ENCODE data around the gene SPPL2B. TPM values are rescaled to one million over a fixed set of nuclear protein-coding genes. Genes with fewer than 3 reads are reported as not detected.
A peak's percentile ranks its signal among the peaks of the same experiment; 100 is the strongest.

Gene SPPL2B
- total and polyA plus RNA-seq, 7 experiments from 2014 or later: 11.1 to 150 (median 112) TPM

- Mint-ChIP-seq H3K4me1 (peaks cover 7 to 23% (median 12%) of the 10 kb centered on the region in 7 donors), H3K36me3 (peaks cover 3 to 13% (median 5%) of the 10 kb centered on the region in 5 donors), H3K4me3 (no peak overlapping the region), H3K9me3 (no peaks in the 10 kb centered on the region), H3K27me3 (peaks cover 0 to 4% (median 0%) of the 10 kb centered on the region in 5 donors), H3K27ac (peak overlapping the region in 1 of 9 donors; percentile 26)
- no peaks in the 10 kb centered on the region for H3K9me3 ChIP-seq (ENCODE audit: control insufficient read depth in 2 of 3, low read length in 3 of 3)
- no peak overlapping the region for H3K27ac ChIP-seq (ENCODE audit: low read depth, low read length)
- no peak for DNase-seq
- ChIA-PET POLR2A (no interaction called here), CTCF (no interaction called here)
- no peak for ATAC-seq
- intact Hi-C loops (cut with micrococcal nuclease): no loop called here
- H3K27me3 ChIP-seq (ENCODE audit: control insufficient read depth in 2 of 2, insufficient read depth in 2 of 2, low read length in 2 of 2): no peaks in the 10 kb centered on the region
- peaks cover 1 to 3% of the 10 kb centered on the region in 2 donors for H3K4me1 ChIP-seq (ENCODE audit: control insufficient read depth in 2 of 2, insufficient read depth in 2 of 2, low read length in 2 of 2)
- no peak overlapping the region for H3K4me3 ChIP-seq (ENCODE audit: low read length)
- H3K36me3 ChIP-seq (ENCODE audit: control insufficient read depth in 2 of 3, insufficient read depth in 3 of 3, low read length in 3 of 3): peaks cover 0 to 3% (median 0%) of the 10 kb centered on the region in 3 experiments
Measured at GRCh38 chr19:2296141-2296540, 32.3 kb upstream of the SPPL2B start.

DNA sequence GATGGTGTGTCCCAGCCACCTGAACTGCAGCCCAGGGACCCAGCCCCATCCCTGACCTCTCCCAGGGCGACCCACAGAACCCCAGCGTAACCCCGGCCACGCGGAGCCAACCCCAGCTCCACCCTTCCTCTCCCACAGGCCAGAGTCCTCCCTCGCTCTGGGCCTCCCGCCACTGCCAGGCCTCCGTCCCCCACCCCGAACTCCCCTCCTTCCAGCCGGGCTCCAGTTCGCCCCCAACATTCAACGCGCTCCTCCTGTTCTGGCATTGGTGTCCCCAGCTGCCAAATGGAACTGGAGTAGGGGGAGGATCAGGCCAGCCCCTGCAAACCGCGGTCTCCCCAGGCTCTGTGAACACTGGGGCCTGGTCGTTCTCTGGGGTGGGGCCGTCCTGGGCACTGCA, 28.0 kb upstream of the SPPL2B start:
- ChIA-PET POLR2A (interaction anchor here (0.7 to 3.8 kb wide), 2 partner anchors 12 to 26 kb away, joined by 4 to 17 read pairs; no protein-coding TSS in a partner anchor), CTCF (interaction anchor here (0.6 kb wide), 1 partner anchor 145 kb away, joined by 3 read pairs; no protein-coding TSS in a partner anchor)
- Histone ChIP-seq H3K4me1 (ENCODE audit: control insufficient read depth in 2 of 2, insufficient read depth in 2 of 2, low read length in 2 of 2) (peaks cover 0 to 8% of the 10 kb centered on the region in 2 donors), H3K27ac (ENCODE audit: low read depth, low read length) (no peak overlapping the region), H3K36me3 (ENCODE audit: control insufficient read depth in 2 of 3, insufficient read depth in 3 of 3, low read length in 3 of 3) (no peaks in the 10 kb centered on the region), H3K4me3 (ENCODE audit: low read length) (no peak overlapping the region), H3K9me3 (ENCODE audit: control insufficient read depth in 2 of 3, low read length in 3 of 3) (no peaks in the 10 kb centered on the region), H3K27me3 (ENCODE audit: control insufficient read depth in 2 of 2, insufficient read depth in 2 of 2, low read length in 2 of 2) (no peaks in the 10 kb centered on the region)
- Mint-ChIP-seq H3K27me3 (peaks cover 0 to 39% (median 15%) of the 10 kb centered on the region in 5 donors), H3K9me3 (no peaks in the 10 kb centered on the region), H3K27ac (no peak overlapping the region), H3K36me3 (peaks cover 0 to 4% (median 0%) of the 10 kb centered on the region in 5 donors), H3K4me3 (no peak overlapping the region), H3K4me1 (peaks cover 6 to 16% (median 11%) of the 10 kb centered on the region in 7 donors)
- DNase-seq: no peak
- no peak for ATAC-seq
- intact Hi-C loops (cut with micrococcal nuclease): no loop called here

GRCh38 chr19:2302319-2303210, 25.9 kb upstream of the SPPL2B start:
- Histone ChIP-seq H3K4me1 (ENCODE audit: control insufficient read depth in 2 of 2, insufficient read depth in 2 of 2, low read length in 2 of 2) (peaks cover 0 to 8% of the 10 kb centered on the region in 2 donors), H3K27ac (ENCODE audit: low read depth, low read length) (no peak overlapping the region), H3K27me3 (ENCODE audit: control insufficient read depth in 2 of 2, insufficient read depth in 2 of 2, low read length in 2 of 2) (peaks cover 0 to 1% of the 10 kb centered on the region in 2 donors), H3K9me3 (ENCODE audit: control insufficient read depth in 2 of 3, low read length in 3 of 3) (no peaks in the 10 kb centered on the region), H3K4me3 (ENCODE audit: low read length) (no peak overlapping the region), H3K36me3 (ENCODE audit: control insufficient read depth in 2 of 3, insufficient read depth in 3 of 3, low read length in 3 of 3) (no peaks in the 10 kb centered on the region)
- POLR2A ChIA-PET: interaction anchor here (0.7 to 1.7 kb wide), 9 partner anchors 8 to 32 kb away, joined by 4 to 8 read pairs (median 4); partner anchors contain the start of genes LSM7 and SPPL2B
- H3K9me3 Mint-ChIP-seq: no peaks in the 10 kb centered on the region
- DNase-seq (peak in 3 of 9 donors; percentile 22 to 38 (median 31)), ATAC-seq (peak; percentile 66)
- H3K27me3 Mint-ChIP-seq: peaks cover 8 to 56% (median 23%) of the 10 kb centered on the region in 5 donors
- peak overlapping the region; percentile 42 to 88 (median 76) for H3K4me3 Mint-ChIP-seq
- CTCF ChIA-PET: no interaction called here
- H3K27ac Mint-ChIP-seq: peak overlapping the region in 4 of 9 donors; percentile 39 to 73 (median 68)
- H3K36me3 Mint-ChIP-seq: peaks cover 0 to 4% (median 0%) of the 10 kb centered on the region in 5 donors
- intact Hi-C loops (cut with micrococcal nuclease): no loop called here
- H3K4me1 Mint-ChIP-seq: peaks cover 6 to 17% (median 11%) of the 10 kb centered on the region in 7 donors

- peaks cover 6 to 17% (median 11%) of the 10 kb centered on the region in 7 donors for H3K4me1 Mint-ChIP-seq
- ATAC-seq: no peak
- no peaks in the 10 kb centered on the region for H3K9me3 ChIP-seq (ENCODE audit: control insufficient read depth in 2 of 3, low read length in 3 of 3)
- peak overlapping the region; percentile 9 to 88 (median 76) for H3K4me3 Mint-ChIP-seq
- peaks cover 0 to 2% of the 10 kb centered on the region in 2 donors for H3K27me3 ChIP-seq (ENCODE audit: control insufficient read depth in 2 of 2, insufficient read depth in 2 of 2, low read length in 2 of 2)
- H3K9me3 Mint-ChIP-seq: no peaks in the 10 kb centered on the region
- intact Hi-C loops (cut with micrococcal nuclease): no loop called here
- H3K4me1 ChIP-seq (ENCODE audit: control insufficient read depth in 2 of 2, insufficient read depth in 2 of 2, low read length in 2 of 2): peaks cover 0 to 8% of the 10 kb centered on the region in 2 donors
- no peaks in the 10 kb centered on the region for H3K36me3 ChIP-seq (ENCODE audit: control insufficient read depth in 2 of 3, insufficient read depth in 3 of 3, low read length in 3 of 3)
- peaks cover 0 to 4% (median 0%) of the 10 kb centered on the region in 5 donors for H3K36me3 Mint-ChIP-seq
- ChIA-PET CTCF (no interaction called here), POLR2A (interaction anchor here (0.6 to 1.7 kb wide), 8 partner anchors 8 to 31 kb away, joined by 4 to 8 read pairs (median 4); partner anchors contain the start of genes LSM7 and SPPL2B)
- DNase-seq: no peak
- H3K27me3 Mint-ChIP-seq: peaks cover 8 to 58% (median 25%) of the 10 kb centered on the region in 5 donors
- H3K27ac ChIP-seq (ENCODE audit: low read depth, low read length): no peak overlapping the region
- no peak overlapping the region for H3K4me3 ChIP-seq (ENCODE audit: low read length)
- peak overlapping the region in 3 of 9 donors; percentile 39 to 73 (median 73) for H3K27ac Mint-ChIP-seq
Measured at GRCh38 chr19:2303211-2303798, 25.2 kb upstream of the SPPL2B start.

GRCh38 chr19:2305452-2306280, 22.8 kb upstream of the SPPL2B start:
- CTCF ChIA-PET: interaction anchor here (0.6 kb wide), 1 partner anchor 208 kb away, joined by 3 read pairs; no protein-coding TSS in a partner anchor
- Histone ChIP-seq H3K4me1 (ENCODE audit: control insufficient read depth in 2 of 2, insufficient read depth in 2 of 2, low read length in 2 of 2) (peaks cover 0 to 8% of the 10 kb centered on the region in 2 donors), H3K9me3 (ENCODE audit: control insufficient read depth in 2 of 3, low read length in 3 of 3) (no peaks in the 10 kb centered on the region), H3K36me3 (ENCODE audit: control insufficient read depth in 2 of 3, insufficient read depth in 3 of 3, low read length in 3 of 3) (no peaks in the 10 kb centered on the region), H3K4me3 (ENCODE audit: low read length) (no peak overlapping the region), H3K27ac (ENCODE audit: low read depth, low read length) (no peak overlapping the region), H3K27me3 (ENCODE audit: control insufficient read depth in 2 of 2, insufficient read depth in 2 of 2, low read length in 2 of 2) (peaks cover 0 to 9% of the 10 kb centered on the region in 2 donors)
- H3K9me3 Mint-ChIP-seq: peaks cover 0 to 1% (median 0%) of the 10 kb centered on the region in 11 donors
- H3K4me3 Mint-ChIP-seq: no peak overlapping the region
- no peak for DNase-seq
- peak overlapping the region in 1 of 9 donors; percentile 23 for H3K27ac Mint-ChIP-seq
- POLR2A ChIA-PET: no interaction called here
- intact Hi-C loops (cut with micrococcal nuclease): no loop called here
- H3K27me3 Mint-ChIP-seq: peaks cover 21 to 80% (median 40%) of the 10 kb centered on the region in 5 donors
- peaks cover 7 to 25% (median 15%) of the 10 kb centered on the region in 7 donors for H3K4me1 Mint-ChIP-seq
- peaks cover 0 to 6% (median 0%) of the 10 kb centered on the region in 5 donors for H3K36me3 Mint-ChIP-seq
- ATAC-seq: no peak

Measured in naive thymus-derived CD4-positive, alpha-beta T cell (primary cell).